Non-pigmented ciliary epithelial cell (primary cell): ENCODE results near the gene CAMK1D.

Experiments
- DNase-seq: peaks from one replicate; pipeline ENCODE4 v3.0.0-alpha.2; 2010; ENCODE audit warnings: low read depth

Gene CAMK1D

DNA sequence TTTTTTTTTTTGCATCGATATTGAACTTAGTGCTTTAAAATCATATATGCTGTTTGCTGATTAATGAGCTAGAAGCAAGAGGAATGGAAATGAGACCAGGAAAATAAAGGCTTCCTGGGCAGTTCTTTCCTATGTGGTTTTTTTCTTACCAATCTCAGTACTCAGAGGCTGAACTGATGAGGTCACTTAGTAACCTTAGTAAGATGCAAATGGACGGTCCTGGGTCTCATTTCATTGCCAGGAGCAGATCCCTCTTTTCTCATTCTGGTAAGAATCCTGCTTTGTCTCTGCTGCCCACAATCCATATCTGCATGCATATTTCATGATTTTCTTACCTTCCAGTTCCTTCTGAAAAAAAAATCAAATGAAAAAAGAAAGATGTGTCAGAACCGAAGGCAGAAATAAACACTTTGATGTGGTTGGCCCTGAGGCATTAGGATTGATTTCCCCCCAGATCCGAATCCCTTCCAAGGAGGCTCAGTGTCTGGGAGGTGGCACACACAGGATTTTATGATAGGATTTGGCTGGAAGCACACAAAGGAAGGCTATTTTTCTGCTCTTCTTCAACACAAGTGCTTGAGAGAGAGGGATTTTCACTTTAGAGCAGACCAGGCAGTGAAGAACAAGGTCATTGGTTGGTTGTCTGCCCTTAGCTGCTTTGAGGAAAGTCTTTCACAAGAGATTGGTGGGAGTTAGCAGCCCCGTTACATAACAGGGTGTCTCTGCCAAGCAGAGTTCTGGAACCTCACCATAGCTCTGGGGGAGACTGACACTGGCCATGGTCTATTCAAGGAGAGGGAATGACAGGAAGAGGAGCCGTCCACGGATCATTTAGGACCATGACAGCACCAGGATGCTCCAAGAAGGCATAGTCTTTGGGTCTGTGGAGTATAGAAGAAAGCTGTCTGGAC lies 150.0 kb downstream of the CAMK1D start:
- DNase-seq: no peak

DNA sequence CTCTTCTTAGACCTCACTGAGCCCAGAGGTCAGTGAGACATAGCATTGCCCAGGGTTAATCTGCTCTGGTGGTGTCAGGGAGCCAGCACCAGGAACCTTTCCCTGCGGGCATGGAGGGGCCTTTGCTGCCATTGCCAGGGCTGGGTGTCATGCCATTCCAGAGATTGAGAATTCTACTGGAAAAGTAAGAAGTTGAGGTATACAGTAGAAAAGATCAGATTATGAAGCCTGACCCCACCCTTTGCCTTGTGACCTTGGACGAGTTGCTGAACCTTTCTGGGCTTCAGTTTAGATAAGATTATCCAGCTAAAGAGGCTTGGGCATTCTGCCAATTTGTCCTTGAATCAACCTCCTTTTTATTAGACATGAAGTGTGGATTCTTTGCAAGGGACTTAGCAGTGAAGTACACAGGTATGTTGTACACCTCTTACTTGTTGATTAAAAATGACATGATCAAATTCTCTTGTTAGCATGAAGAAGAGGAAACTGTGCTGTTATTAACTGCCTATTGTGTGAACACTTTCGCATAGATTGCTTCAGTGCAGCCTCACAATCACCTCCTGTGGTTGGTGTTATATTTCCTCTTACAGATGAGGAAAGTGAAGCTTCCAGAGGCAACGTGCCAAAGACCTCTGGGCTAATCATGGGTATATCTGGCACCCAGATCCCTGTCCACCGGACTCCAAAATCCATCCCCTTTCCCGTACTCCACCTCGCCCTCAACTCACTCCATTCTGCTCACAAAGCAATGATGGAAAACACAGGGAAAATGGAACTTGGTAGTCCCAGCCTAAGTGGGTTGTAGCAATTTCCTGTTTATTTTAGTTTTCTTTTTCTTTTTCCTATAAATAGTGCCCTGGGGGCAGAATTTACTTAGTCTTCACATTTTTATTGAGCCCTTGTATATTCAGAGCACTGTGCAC lies 151.3 kb downstream of the CAMK1D start:
- DNase-seq: no peak

DNA sequence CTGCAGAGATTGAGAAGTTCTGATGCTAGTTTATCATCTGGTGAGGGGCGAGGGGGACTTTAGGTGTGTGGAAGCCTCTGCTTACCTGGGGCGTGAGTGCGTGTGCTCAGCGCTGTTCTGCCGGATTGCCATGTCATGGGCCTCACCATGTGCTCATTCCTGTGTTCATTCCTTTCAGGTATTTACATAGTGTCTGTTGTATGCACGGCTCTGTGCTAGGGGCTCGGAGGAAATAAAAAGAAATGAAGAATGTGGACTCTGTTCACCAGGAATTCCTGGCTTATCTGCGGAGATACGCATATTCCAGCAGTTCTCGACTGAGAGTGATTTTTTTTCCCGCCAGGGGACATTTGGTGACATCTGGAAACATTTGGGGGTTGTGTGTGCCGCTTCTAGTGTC lies 152.0 kb downstream of the CAMK1D start:
- no peak for DNase-seq

DNA sequence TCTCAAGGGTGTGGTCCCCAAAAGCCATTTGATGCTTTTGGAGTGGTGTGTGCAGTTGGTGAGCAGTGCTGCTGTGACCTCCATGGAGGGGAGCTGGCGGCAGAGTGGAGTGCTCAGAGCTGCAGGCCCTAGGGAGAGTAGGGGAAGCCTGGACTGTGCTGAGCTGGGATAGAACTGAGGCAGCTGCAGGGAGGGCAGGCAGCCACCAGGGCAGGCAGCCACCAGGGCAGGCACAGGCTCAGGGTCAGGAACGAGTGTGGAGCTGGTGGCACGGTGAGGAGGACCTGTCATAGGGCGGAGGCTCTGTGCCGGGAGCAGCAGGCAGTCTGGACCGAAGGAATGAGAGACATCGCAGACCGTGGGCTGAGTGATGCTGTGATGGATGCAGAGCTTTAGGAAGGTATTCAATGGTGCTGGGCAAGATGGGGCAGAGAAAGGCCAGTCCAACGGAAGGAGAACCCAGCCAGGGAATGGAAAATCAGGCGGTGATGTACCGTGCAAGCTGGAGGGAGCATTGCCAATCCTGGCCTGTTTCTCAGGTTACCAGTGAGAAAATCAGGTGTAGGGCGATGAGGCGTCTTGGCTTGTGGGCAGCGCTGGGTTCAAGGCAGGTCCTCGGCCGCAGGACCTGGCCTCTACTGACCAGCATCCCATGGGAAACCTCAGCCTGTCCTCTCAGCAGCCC lies 152.6 kb downstream of the CAMK1D start:
- no peak for DNase-seq

DNA sequence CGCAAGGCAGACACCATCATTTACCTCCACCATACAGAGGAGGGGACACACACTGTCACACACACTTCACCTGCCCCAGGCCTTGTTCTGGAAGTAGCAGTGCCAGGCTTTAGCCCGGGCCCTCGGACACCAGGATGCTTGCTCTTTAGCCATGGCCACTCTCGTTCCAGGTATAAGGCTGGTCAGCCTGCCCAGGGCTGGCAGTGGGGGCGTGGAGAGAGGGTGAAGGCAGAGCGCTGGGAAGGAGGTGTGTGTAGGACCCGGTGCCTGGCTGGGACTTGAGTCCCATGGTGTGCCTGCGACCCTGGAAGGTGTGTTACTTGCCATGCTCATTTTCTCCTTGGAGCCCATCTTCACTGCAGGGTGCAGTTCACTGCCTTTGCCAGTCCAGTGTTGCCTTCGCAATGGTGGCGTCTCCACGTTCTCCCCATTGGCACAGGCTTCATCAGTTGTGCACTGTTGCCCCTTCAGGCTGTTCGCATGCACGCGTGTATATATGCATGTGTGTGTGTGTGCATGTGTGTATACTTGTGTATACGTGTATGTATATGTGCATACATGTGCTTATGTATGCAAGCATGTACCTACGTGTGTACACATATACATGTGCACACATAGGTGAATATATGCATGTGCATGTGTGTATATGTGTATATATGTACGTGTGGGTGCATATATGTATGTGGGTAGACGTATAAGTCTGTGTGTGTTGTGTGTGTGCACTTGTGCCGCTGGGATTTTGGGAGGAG lies 153.4 kb downstream of the CAMK1D start:
- no peak for DNase-seq

DNA sequence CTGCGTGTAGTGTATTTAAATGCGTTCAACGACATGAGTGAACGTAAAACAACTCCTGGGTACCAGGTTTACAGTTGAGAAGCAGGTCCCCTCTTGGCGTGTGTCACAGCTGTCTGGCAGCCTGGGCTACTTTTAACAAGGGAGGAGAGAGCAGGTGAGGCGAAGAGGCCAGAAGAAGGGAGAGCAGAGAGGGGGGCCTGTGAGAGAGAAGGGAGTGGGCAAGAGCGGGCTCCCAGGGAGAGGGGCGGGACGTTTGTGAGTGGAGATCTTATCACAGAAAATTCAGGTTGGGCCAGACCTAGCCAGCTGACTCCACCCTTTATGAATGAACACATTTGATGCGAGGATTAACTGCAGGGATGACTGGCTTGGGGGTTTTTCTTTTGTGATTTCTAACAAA lies 154.0 kb downstream of the CAMK1D start:
- DNase-seq: no peak

DNA sequence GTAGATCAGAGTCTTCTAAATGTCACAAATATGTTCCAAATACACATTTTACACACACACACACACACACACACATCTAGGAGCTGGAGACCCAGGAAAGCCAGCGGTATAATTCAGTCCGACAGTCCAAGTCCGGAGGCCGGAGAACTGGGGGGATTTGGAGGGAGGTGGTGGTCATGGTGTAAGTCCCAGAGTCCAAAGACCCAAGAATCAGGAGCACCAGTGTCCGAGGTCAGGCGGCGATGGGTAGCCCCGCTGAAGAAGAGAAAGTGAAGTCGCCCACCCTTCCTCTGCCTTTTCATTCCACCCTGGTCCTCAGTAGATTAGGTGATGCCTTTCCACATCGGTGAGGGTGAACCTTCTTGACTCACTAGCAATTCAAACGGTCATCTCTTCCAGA lies 154.8 kb downstream of the CAMK1D start:
- no peak for DNase-seq

DNA sequence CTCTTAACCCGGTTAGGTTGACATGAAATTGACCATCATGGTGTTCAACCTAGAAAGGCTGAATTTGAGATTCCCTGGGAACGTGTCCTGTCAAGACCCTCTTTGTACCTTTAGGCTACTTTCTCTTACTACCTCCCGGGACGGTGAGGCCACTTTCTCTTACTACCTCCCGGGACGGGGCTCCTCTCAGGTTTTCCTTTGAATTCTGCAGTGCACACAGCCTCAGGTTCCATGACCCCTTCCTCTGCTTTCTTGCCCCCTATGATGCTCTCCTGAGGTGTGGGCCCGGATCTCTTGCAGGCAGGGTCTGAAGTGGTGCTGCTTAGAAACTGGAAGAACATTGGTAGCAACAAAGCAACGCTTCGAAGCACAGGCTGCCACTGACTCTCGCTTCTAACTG lies 155.3 kb downstream of the CAMK1D start:
- DNase-seq: no peak

DNA sequence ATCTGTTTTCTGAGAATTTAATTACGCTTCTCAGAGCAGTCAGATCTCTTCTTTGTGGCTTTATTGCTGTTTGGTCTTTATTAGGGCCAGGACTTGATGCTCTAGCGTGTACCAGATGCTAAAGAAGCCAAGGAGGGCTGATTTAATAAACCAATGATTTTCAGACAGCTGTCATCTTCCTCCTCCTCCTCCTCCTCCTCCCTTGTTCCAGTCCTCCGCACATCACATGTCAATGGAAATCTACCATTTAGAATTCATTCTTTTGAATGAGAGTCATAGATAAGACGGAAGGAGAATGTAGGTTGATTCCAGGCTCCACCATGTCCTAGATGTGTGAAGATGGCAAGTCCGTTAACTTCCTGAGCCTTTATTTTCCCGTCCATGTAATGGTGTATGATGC lies 156.3 kb downstream of the CAMK1D start:
- DNase-seq: no peak

DNA sequence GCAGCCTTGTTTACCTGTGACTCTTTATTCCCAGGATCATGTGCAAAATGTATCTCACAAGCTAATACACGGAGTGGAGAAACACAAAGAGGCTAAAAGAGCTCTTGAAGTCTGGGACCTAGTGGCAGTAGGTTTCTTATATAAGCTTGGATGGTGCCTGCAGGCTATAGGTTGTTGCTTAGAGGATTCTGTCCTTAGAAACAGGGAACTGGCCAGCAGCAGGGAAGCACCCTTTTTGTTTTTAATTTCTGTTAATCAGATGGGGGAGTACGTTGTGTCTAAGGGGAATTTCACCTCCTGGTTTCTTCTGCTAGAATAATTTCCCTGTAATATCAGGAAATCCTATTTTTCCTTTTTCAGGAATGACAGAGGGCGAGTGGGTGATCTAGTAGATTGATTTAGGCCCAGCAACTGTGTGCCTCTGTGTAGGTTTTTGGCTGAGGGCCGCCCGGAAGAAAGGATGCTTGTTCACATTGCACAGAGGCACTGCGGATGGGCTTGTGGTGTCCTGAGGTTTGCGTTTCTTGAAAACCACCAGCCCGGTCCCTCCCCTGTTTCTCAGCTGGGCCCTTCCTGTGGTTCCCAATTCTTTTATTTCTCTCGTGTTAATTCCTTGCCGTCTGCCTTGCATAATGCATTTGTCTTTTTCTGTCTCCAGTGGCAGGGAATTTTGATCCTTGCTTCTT lies 158.0 kb downstream of the CAMK1D start:
- no peak for DNase-seq

DNA sequence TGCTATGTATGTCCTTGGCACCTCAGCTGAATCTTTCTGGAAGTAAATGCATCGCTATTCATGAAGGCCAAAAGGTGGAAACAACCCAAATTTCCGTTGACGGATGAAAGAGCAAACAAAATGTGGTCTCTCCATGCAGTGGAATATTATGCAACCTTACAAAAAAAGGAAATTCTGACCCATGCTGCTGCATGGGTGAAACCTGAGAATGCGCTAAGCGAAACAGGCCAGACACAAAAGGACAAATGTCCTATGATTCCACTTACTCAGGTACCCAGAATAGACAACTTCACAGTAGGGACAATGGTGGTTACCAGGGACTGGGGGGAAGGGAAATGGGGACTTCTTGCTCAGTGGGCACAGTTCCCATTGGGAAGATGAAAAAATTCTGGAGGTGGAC lies 158.8 kb downstream of the CAMK1D start:
- DNase-seq: no peak

DNA sequence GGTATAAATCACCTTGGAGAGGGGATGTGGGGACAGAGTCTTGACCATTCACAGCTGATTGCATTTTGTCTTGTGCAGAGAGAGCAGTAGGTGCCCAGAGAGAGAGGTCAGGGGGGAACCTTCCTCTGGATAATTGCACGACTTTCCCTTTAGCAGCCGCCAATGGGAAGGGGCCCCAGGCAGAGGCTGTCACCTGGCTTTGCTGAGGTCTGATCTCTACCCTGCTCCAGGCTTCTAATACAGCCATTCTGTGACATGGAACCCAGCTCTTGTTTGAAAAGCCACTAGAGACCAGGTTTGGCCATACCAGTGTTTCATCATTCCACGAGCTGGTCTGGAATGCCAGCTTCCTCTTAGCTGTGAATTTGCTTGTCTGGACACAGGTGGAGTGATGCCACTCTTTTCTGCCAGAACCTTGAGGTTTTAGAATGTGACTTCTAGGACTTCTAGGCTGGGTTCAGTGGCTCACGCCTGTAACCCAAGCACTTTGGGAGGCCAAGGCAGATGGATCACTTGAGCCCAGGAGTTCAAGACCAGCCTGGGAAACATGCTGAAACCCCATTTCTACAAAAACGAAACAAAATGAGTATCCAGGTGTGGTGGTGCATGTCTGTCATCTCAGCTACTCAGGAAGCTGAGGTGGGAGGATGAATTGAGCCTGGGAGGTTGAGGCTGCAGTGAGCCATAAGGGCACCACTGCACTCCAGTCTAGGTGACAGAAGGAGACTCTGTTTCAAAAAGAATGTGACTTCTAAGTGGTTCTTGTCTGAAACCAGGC lies 159.9 kb downstream of the CAMK1D start:
- no peak for DNase-seq

DNA sequence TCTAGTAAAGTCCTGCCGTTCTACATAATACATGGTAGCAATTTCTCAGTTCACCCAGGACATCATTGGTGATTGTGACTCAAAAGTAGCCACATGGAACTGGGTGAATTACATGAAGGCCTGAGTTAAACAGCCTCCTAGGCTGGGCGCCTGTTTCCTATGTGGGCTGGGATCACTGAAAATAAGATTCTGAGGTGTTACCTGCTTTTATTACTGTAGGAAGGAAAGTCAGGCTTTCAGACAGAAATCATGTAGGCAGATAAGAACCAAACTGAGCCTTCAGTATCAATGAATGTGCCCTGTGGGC lies 160.4 kb downstream of the CAMK1D start:
- DNase-seq: no peak

DNA sequence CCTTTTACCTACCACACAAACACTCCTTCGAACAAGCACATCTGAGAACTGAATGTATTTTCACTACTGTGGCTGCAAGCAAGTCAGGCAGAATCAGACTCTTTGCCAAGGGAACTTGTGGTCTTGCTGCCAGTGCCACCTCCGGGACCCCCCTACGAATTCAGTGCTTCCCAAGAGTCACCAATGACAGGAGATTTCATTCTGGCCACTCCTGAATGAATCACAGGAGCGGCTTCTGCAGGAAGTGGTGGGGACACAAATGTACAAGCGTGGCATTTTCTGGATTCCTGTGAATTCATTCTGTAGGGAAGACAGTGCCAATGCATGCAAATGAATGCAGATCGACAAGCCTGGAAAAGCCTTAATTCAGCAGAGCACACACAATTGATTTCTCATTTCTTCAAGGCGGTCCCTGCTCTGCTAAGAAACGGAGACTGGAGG lies 161.2 kb downstream of the CAMK1D start:
- DNase-seq: no peak

DNA sequence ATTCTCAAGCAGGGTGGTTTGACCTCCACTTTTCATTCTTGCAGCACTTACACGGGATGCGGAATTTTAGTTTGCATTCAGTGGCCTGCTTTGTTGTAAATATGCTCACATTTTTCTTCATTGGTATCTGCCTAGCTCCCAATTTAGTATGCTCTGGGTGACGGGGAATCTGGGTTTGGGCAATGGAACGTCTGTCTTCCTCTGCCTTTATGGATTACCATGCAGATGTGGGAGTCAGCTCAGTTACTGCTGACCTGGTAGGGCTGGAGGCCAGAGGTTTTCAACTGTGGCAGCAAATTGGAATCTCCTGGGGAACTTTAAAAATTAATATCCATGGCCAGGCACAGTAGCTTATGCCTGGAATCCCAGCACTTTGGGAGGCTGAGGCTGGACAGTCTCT lies 161.6 kb downstream of the CAMK1D start:
- DNase-seq: no peak

DNA sequence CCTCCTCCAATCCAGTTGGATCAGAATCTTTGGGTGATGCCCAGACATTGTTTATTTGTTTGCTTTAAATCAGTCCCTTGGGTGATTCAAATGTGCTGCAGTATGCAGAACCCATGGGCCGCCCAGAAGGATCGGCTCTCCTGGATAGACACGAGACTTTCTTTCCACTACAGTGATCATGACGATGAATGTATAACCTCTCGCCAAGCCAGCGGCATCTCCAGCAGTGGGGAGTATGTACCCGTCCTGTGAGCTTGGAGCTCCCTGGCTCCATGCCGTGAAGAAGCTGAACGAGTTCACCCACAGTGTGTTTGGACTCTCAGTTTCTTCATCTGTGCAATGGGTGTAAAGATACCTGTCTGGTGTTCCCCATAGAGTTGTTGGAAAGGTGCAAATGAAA lies 162.3 kb downstream of the CAMK1D start:
- DNase-seq: no peak

DNA sequence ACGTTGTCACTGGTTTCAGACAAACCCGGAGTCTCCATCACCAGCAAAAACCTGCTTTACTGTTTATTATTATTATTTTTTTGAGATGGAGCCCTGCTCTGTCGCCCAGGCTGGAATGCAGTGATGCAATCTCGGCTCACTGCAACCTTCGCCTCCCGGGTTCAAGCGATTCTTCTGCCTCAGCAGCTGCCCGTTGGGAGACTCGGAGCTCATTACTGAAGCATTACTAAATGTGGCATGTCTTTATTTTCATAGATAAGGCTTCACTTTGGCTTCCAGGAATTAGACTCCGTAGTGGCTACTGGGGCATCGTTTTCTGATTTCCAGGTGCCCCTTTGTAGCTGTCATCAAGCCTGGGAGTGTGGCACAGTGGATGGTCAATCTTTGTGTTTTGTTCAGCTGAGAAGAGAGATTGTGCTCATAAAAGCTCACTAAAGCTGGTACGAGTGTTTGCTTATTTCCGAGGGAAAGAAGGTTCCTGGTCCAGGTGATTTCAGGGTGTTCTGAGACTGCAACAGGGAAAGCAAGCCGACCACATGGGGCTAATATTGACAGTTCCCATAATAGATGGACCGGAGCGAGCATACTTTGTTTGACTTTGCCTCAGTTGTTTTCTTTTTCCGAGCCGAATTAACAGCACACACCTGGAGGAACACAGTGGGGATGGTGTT lies 163.1 kb downstream of the CAMK1D start:
- DNase-seq: no peak

DNA sequence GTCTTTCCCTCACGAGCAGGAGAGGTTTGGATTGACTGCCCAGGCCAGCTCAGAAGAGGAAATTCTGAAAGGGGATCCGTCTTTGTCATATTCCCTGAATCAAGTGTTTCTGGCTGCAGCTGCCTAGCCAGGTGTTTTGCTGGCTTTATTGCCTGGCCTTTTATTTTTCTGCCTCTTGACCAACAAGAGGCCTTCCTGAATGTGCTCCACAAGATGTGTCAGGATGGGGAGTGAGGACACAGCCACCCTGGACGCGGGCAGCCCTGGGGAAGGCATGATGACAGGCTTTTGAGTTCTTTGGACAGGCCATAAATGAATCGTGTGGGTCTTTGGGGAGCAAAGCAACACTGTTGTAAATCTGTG lies 163.6 kb downstream of the CAMK1D start:
- DNase-seq: no peak

DNA sequence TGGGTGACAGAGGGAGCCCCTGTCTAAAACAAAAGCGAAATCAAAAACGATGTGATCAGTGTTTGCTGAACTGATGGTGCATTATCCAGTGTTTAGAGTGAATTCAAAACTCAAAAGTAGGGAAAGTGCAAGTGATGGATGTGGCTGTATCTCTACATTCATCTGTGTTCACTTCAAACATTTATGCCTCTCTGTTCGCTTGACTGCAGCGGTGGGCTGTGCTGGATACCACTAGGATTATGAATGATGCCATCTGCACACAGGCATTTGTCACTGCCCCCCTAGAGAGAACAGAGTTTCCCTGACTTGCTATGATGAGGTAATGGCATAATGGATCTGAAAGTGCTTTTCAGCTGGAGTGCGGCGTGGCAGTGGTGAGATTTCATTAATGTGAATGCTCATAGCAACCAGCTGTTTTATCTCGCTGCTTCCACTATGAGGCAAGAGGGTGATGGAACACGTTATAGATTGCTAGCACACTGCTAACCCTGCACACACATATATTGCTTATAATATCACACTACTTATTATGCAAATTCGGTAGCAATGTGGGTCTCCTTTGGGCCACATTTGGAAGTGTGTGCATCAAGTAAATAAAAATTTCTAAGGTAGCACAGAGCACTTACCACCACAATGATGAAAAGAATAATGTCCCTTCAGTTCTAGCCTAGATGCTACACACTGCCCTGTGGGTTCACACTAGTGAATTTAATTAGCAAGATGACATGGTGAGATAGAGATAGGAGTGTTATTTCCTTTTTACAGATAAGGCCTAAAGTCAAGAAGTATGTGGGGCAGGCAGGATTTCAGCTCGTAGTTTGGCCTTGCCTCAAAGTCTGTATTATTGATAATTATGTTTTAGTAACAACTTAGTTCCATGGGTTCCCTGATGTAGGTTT lies 164.7 kb downstream of the CAMK1D start:
- DNase-seq: no peak
